Adrenal gland (tissue), 12 donors: ENCODE measurements around the gene REXO1. TPM values are rescaled to one million over a fixed set of nuclear protein-coding genes. Genes with fewer than 3 reads are reported as not detected.
"Not testable (repeated sequence)": the region's sequence is repeated elsewhere in the genome, so short reads cannot be mapped to it uniquely, and the experiment has no call there.

Source experiments
- DNase-seq, 7 donors: peaks; one replicate each; pipeline ENCODE4 v3.0.0-alpha.2; 2019 to 2020
- H3K27ac ChIP-seq, 5 donors: fragments of 200-600 bp; sonication (generic) in 4 of 5; 1 replicate in 3 of 5; 2 replicates in 2 of 5; pipeline versions ENCODE4 v1.5.1 to v1.8.0; 2016 to 2020; ENCODE audit warnings: mild to moderate bottlenecking in 1 of 5
- H3K27me3 ChIP-seq: fragments of 200-600 bp; 2 replicates; pipeline ENCODE4 v1.8.0; 2021
- H3K36me3 ChIP-seq, 2 donors: fragments of 200-600 bp; replicated peaks in 1 of 2; 1 replicate in 1 of 2; 2 replicates in 1 of 2; pipeline versions ENCODE4 v1.5.1 to v1.8.0; 2018 to 2022
- H3K4me1 ChIP-seq, 2 donors: fragments of 200-600 bp; replicated peaks in 1 of 2; 1 replicate in 1 of 2; 2 replicates in 1 of 2; pipeline versions ENCODE4 v1.5.1 to v1.8.0; 2018 to 2021
- H3K4me3 ChIP-seq, 4 donors: fragments of 200-600 bp; sonication (generic) in 3 of 4; one replicate each; pipeline ENCODE4 v1.5.1; 2016 to 2018
- H3K9me3 ChIP-seq, 3 donors: fragments of 200-600 bp; sonication (generic) in 1 of 3; replicated peaks in 1 of 3; 1 replicate in 2 of 3; 2 replicates in 1 of 3; pipeline versions ENCODE4 v1.5.1 to v1.8.0; 2016 to 2021
- CTCF ChIP-seq, 6 experiments: fragments of 450-650 bp in 4 of 6; fragments of 200-600 bp in 2 of 6; sonication (generic) in 1 of 6; IDR thresholded peaks; 1 replicate in 5 of 6; 2 replicates in 1 of 6; pipeline versions ENCODE4 v1.5.1 to v1.8.0; 2016 to 2021; ENCODE audit warnings: antibody characterized with exemption in 6 of 6, mild to moderate bottlenecking in 2 of 6, moderate library complexity in 1 of 6
- POLR2A ChIP-seq, 2 donors: fragments of 450-650 bp; IDR thresholded peaks; one replicate each; pipeline ENCODE4 v1.6.1; 2017; ENCODE audit warnings: antibody characterized with exemption in 2 of 2, mild to moderate bottlenecking in 2 of 2, moderate library complexity in 1 of 2
- WGBS, 4 donors: extraction: QIAGEN DNeasy Blood & Tissue Kit in 2 of 4; methylation state at CpG; one replicate each; pipeline versions ENCODE4 v1.1.5 to v1.1.7; 2013 to 2017; 5-methylcytosine and 5-hydroxymethylcytosine counted together
- intact Hi-C, 2 donors: fragments of 100-400 bp; cut with DNase I; formaldehyde crosslinking; loops; one replicate each; pipeline versions ENCODE4 v1.14.1 to v1.15.0; 2022 to 2023
- polyA plus RNA-seq, 3 donors: library from polyadenylated mRNA; stranded (reverse); fragments of 200-250 nt in 2 of 3; fragments of 350-450 nt in 1 of 3; fragmentation: Illumina TruSeq in 1 of 3; extraction: RNeasy Lipid Tissue Mini Kit (QIAGEN cat#74804) in 1 of 3; gene quantifications; one replicate each; pipeline ENCODE4 v1.2.3, GENCODE V29; 2013 to 2014
- total RNA-seq, 9 donors: library from RNA; depleted of rRNA in 4 of 9; stranded (reverse); fragments of >200 nt in 4 of 9; fragments of 120-200 nt in 1 of 9; fragmentation: NEBNext Ultra II Directional in 1 of 9; extraction: Animal tissue kit (Norgen Biotek cat#: 25700) in 1 of 9; gene quantifications; one replicate each; pipeline versions ENCODE4 v1.1.0 to v1.2.4, GENCODE V29; 2013 to 2023
- donor health status: healthy with polysubstance abuse.
- donor health status: Bipolar disorder and iron deficiency.
- donor health status: DM: yes; HTN: yes; CAD: no.
- donor health status: DM: no; HTN: no; CAD: no.
- donor health status: DM: no; HTN: no; CAD: no.
- donor health status: DM: yes; HTN: yes; CAD: no.

The REXO1 gene
- total and polyA plus RNA-seq, 12 donors = 9.3 to 155 (median 44.5) TPM

GRCh38 chr19:1880611-1881392 lies 32.5 kb upstream of the REXO1 start:
- peak in 1 of 7 donors; percentile 16 for DNase-seq
- TF ChIP-seq CTCF (IDR thresholded peaks at IDR 0.05) = no peak
- TF ChIP-seq POLR2A (IDR thresholded peaks at IDR 0.05) = no peak
- intact Hi-C loops = no loop called here
- Histone ChIP-seq H3K4me3 (no peak overlapping the region), H3K9me3 (no peaks in the 10 kb centered on the region), H3K4me1 (peaks cover 23 to 33% of the 10 kb centered on the region in 2 donors), H3K27me3 (no peaks in the 10 kb centered on the region), H3K36me3 (peaks cover 0 to 9% of the 10 kb centered on the region in 2 donors), H3K27ac (peak overlapping the region in 1 of 5 donors; percentile 45)
- 79 to 84% (median 81%) methylated on average over 3 to 34 of the region's 35 CpGs for WGBS, 4 donors

- H3K36me3 ChIP-seq, H3K27me3 ChIP-seq, H3K27ac ChIP-seq, intact Hi-C loops, H3K4me3 ChIP-seq, DNase-seq, H3K9me3 ChIP-seq: not testable (repeated sequence)
- 80 to 94% (median 89%) methylated on average over 6 to 15 of the region's 17 CpGs for WGBS, 4 donors
- H3K4me1 ChIP-seq = peaks cover 24 to 33% of the 10 kb centered on the region in 2 donors
Observed at GRCh38 chr19:1879982-1880381, 31.7 kb upstream of the REXO1 start.

- peaks cover 26 to 38% of the 10 kb centered on the region in 2 donors for H3K4me1 ChIP-seq
- H3K4me3 ChIP-seq, H3K27ac ChIP-seq, DNase-seq, H3K36me3 ChIP-seq, H3K27me3 ChIP-seq, intact Hi-C loops, H3K9me3 ChIP-seq: not testable (repeated sequence)
- WGBS, 4 donors = 79 to 86% (median 86%) methylated on average over 4 to 8 of the region's 8 CpGs; no CpG with 5 or more reads in 1 of the 4 donors
Observed at GRCh38 chr19:1878583-1878982, 30.3 kb upstream of the REXO1 start.

GRCh38 chr19:1877280-1877660 lies 29.0 kb upstream of the REXO1 start:
- 70 to 77% (median 71%) methylated on average over 2 to 36 of the region's 47 CpGs; no CpG with 5 or more reads in 1 of the 4 donors for WGBS, 4 donors
- H3K27me3 ChIP-seq, H3K36me3 ChIP-seq, intact Hi-C loops, DNase-seq, H3K27ac ChIP-seq, H3K9me3 ChIP-seq, H3K4me3 ChIP-seq: not testable (repeated sequence)
- peaks cover 31 to 38% of the 10 kb centered on the region in 2 donors for H3K4me1 ChIP-seq

- H3K27ac ChIP-seq = peak overlapping the region in 4 of 5 donors; percentile 95 to 99 (median 98)
- H3K4me3 ChIP-seq = peak overlapping the region in 2 of 4 donors; percentile 83 to 94
- DNase-seq = peak in 3 of 7 donors; percentile 18 to 57 (median 30)
- intact Hi-C loops, H3K9me3 ChIP-seq, H3K36me3 ChIP-seq, H3K27me3 ChIP-seq: not testable (repeated sequence)
- peaks cover 37 to 40% of the 10 kb centered on the region in 2 donors for H3K4me1 ChIP-seq
- WGBS, 4 donors = 41 to 69% (median 57%) methylated on average over 15 to 44 of the region's 53 CpGs
Observed at GRCh38 chr19:1876496-1877279, 28.4 kb upstream of the REXO1 start.
